Medulla oblongata (tissue), 1 donor: ENCODE results near the gene TYSND1.
"Not testable (repeated sequence)": the region's sequence is repeated elsewhere in the genome, so short reads cannot be mapped to it uniquely, and the experiment has no call there.

ENCODE experiments used
- DNase-seq: peaks from one replicate; pipeline ENCODE4 v3.0.0-alpha.2; 2015; ENCODE audit errors: extremely low spot score

Gene TYSND1

GRCh38 chr10:70111496-70111895 is 35.0 kb downstream of the TYSND1 start:
- no peak for DNase-seq

GRCh38 chr10:70109064-70109729 is 37.3 kb downstream of the TYSND1 start:
- no peak for DNase-seq

- DNase-seq = no peak
These were observed 39.3 kb downstream of the TYSND1 start for GRCh38 chr10:70106958-70107791.

GRCh38 chr10:70101668-70102067 is 44.8 kb downstream of the TYSND1 start:
- no peak for DNase-seq

GRCh38 chr10:70101068-70101562 is 45.4 kb downstream of the TYSND1 start:
- not testable (repeated sequence) for DNase-seq

GRCh38 chr10:70098271-70098670 is 48.2 kb downstream of the TYSND1 start:
- DNase-seq = no peak

- no peak for DNase-seq
These were observed 49.0 kb downstream of the TYSND1 start for GRCh38 chr10:70097459-70097858.

GRCh38 chr10:70096705-70097420 is 49.6 kb downstream of the TYSND1 start:
- DNase-seq = no peak

GRCh38 chr10:70096016-70096704 is 50.3 kb downstream of the TYSND1 start:
- no peak for DNase-seq

- DNase-seq = no peak
These were observed 52.2 kb downstream of the TYSND1 start for GRCh38 chr10:70094250-70094649.

- no peak for DNase-seq
These were observed 53.1 kb downstream of the TYSND1 start for GRCh38 chr10:70093335-70093944.

- DNase-seq = no peak
These were observed 54.1 kb downstream of the TYSND1 start for GRCh38 chr10:70092389-70092718.

GRCh38 chr10:70090951-70091350 is 55.5 kb downstream of the TYSND1 start:
- no peak for DNase-seq

- DNase-seq = no peak
These were observed 56.5 kb downstream of the TYSND1 start for GRCh38 chr10:70090013-70090412.

GRCh38 chr10:70088308-70088698 is 58.2 kb downstream of the TYSND1 start:
- DNase-seq = no peak
